HG02973 (cell line): ENCODE results near the gene SND1.

ENCODE experiments used
- ATAC-seq: cut with Tn5 transposase; IDR thresholded peaks from one replicate; pipeline ENCODE4 v1.9.1; 2021; ENCODE audit warnings: moderate library complexity; ENCODE audit not compliant: unreplicated experiment

SND1 gene

DNA sequence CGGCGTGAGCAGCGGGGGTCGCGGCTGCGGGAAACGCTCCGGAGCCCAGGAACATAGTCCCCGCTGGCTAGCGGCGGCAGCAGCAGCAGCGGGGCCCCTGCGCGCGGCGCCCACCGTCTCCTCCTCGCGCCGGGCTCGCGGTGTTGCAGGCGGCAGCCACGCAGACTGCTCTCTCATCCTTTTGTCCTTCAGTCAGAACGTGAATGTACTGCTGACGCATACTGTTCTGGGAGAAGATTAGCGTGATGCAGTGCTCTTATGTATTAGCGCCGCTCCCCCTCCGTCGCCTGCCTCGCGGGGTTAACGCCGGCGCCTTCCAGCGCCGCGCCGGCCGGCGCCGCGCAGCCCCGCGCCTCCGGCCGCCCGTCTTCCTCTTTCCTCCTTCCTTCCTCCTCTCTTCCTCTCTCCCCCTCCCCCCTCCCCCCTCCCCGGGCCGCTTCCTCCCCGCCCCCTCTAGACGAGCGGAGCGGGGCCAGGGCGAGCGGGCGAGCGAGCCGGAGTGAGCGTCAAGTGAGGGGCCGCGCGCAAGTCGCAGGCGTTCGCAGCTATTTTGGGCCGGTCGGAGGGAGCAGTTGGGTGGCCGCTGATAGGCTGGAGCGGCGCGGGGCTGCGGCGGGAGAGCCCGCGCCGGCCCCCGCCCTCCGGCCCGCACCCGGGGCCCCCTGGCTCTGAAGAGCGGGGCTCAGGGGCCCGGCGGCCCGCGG is 380.1 kb downstream of the SND1 start:
- ATAC-seq, result peak; percentile 77

DNA sequence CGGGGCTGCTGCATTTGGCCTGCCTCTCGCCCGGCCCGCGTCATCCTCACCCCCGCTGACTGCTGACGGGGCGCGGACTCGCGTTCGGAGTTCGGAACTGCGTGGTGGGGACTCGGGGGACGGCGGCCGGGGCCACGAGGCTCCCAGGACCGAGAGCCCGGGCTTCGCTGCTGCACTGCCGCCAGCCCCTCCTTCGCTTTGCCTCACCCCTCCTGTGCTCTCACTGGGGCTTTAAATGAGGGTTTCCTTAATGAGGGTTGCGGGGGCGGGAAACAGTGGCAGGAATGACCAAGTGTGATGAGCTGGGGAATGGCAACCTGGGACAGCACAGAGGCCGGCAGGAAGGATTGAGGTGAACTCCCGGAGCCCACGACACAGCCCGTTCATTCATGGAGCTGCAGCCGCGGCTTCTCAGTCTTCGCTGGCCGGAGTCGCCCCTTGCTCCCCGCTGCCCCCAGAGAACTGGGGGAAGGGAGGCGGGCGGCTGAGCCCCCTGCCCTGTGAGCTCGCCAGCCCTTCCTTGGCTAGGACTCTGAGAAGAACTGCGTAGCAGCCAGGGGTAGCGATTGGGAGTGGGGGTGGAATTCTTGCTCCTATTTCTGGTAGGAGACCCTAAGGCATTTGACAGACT is 380.7 kb downstream of the SND1 start:
- ATAC-seq, result peak; percentile 0

DNA sequence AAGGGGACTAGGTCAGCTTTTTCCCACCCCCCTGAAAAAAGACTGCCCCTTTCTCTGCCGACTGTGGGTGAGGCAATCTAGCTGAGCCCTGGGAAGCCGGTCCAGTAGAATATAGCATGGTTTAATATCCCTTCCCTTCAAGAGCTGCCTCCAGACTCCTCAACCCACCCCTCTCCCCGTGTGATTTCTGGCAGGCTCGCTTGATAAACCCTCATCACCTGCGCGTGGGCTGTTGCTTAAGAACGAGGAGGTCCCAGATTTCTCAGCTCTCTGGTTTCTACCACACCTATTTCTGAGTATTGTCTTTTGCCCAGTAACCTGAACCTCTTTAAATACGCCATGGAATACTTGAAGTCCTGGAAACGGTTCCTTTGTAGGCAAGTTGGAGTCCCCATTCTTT is 381.3 kb downstream of the SND1 start:
- no peak for ATAC-seq

DNA sequence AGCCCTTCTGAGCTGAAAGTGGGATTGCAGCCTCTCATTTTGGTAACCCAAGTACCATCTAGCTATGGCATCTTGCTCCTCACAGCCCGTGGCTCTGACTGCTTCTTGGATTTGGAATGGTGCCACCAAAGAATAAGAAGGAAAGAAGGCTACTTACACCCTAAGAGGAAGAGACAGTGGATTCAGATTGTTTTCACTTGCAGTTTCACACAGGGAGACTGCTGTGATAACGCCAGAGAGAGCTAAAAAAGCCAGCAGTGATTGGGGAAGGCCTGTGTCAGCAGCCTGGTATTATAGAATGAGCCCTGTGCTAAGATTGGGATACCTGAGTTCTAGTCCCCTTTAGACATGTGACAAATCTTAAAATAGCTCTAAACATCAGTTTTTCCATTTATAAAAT is 382.8 kb downstream of the SND1 start:
- ATAC-seq, result no peak

DNA sequence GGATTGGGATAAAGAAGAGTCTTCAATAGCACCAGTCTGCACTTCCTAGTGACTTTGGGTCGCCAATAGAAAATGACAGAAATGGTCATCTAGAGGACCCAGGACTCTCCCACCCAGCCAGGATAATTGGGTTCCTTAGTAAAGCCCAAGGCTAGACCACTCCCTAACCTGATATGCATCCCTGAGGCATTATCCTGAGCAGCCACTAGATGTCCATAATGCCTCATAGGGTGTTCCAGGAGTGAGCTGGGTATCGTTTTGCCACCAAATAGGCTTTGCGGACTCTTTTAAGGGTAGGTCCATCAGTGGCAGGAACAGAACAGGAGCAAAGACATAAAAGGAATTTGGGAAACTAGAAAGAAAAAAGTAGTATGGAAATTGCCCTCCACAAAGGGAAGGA is 383.7 kb downstream of the SND1 start:
- ATAC-seq, result no peak

DNA sequence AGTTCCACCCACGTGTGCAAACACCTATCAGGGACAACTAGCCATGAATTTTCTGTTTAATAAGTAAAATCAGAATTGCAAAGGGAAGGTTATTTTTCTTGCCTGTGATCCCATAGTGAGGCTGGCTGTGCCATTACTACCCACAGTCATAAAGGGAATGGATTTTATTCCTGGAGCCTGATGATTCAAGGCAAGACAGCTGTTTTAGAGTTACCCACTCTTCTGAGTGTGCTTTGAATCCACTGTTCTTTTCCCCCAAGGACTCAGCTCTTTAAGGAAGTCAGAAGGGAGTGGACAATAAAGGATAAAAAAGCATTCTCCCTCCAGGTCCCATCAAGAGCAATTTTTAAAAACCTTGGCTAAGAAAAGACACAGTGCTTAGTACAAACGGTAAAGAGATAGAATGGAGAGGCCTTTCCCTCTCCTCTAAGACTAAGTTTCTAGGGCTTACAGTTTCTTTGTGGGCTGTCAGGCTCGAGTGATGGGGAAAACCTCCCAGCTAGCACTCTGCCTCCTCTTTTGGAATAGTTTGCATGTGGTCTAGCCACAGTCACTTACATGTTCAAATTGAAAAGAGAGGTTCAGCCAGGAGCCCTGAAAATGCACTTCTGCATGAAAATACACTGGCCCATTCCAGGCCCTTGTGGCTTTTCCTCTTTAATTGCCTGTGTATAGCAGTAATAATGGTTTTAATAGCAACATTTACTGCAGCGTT is 384.4 kb downstream of the SND1 start:
- ATAC-seq, result no peak

DNA sequence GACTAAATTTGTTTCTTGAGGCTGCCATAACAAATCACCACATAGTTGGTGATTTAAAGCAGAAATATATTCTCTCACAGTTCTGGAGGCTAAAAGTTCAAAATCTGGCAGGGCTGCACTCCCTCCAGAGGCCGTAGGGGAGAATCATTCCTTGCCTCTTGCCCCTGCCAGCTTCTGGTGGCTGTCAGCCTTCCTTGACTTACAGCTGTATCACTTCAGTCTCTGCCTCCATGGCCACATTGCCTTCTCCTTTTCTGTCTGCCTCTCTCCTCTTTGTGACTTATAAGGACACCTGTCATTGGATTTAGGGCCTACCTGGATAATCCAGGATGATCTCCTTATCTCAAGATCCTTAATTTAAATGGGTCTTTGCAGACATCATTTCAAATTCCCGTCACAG is 385.1 kb downstream of the SND1 start:
- no peak for ATAC-seq

DNA sequence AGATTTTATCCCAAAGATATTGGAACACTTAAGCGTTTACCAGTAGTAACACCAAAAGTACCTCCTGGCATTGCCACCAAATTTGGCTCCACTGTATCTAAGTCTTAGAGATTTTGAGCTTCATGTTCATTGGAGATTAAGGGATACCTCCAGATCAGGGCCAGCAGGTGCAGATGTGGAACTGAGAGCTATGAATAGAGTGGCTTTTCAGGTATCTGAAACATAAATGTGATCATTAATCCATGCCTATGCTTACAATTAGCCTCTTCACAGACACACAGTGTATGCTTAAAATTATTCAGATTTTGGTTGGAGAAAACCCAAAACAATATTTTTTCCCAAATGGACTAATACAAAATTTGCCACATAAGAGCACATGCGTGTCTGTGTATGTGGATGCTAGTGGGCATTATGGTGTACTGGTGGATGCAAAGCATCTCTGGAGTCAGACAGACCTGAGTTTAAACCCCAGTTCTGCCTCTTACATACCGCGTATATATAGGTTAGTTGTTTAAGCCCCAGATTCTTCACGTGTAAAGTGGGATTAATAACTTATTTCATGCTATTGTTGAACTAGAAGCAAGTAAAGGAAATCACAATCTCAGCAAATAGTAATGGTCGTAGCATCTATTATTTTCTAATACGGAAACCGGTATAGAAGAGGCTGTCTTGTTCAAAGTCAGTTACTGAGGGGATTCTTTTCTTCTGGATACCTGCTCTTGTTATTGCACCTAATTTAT is 386.1 kb downstream of the SND1 start:
- ATAC-seq, result peak; percentile 24

DNA sequence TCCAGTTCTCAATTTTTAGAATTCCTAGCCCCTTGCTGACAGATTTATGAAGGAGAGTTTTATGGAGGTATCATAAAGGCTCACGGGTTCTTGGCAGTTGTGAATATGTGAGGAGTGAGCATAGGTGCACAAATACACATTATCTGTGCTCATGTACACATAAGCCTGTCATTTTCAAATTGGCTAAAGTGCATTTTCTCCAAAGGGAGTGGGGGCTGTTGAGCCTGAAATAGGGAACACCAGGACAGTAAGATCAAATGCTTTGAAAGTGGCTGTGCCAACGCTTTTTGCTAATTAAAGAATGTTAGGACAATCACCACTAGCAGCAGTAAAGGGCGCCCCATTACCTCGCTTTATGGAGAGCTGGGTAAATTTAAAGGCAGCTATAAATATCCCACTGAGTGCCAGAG is 387.6 kb downstream of the SND1 start:
- ATAC-seq, result no peak

DNA sequence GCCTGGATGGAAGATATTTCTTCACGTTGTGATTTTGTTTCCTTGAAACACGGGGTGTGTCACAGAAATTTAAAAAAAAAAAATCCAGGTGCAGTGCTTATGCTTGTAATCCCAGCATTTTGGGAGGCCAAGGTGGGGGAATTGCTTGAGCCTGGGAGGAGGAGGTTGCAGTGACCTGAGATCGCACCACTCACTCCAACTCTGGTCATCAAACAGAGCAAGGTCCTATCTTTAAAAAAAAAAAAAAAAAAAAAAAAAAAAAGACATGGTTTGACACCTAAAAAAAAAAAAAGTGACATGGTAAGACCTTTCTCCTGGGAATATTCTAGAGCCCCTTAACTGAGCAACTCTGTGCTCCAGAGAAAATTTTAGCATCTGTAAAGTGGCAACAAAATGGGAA is 388.2 kb downstream of the SND1 start:
- no peak for ATAC-seq

DNA sequence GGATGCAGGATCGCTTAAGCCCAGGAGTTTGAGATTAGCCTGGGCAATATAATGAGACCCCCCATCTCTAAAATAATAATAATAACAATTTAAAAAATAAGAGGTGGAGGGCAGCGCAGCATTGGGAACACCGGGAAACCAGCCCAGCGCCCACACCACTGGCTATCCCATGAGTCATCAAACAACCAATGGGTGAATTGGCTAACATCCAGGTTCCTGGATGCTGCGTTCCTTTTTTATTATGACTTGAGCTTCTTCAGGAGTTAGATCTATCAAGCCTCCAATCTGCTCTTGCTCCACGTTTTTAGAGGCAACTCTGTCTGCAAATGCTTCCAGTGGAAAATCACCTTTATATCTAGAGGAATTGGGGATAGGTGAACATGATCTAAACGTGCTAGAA is 389.2 kb downstream of the SND1 start:
- no peak for ATAC-seq

DNA sequence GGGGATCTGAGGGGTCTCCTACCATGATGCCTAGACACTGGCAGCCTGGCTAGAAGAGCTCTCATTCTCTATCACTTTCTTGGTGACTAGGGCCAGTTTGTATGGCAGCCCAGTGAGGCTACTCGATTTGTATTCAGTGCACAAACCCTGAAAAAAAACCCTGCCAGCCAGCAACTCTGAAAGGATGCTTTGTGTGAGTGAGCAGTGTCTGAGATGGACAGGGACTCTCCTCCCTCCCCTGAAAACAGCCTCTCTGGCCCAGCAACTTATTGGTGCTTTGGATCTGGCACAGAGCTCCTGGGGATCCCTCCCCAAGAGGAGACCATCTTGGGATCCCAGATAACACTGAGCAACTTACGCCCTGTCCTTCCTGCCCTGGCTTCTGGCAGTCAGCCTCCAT is 390.0 kb downstream of the SND1 start:
- no peak for ATAC-seq

DNA sequence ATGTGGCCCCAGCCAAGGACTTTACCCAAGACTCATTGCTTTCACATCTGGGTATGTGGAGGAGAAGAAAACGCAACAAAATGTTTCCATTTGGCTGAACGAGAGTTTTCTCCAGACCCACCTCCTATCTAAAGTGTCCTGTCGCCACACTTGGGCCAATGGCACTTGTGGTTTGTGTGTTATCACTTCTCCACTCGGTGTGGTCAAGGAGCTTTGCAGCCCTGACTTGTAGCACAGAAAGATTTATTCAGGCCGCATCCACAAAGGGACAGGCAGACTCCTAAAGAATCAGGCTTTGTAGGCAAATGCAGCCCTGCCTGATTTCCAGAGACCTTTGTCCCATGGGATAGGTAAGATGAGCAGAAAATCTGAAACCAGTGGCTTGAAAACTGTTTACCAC is 392.1 kb downstream of the SND1 start:
- no peak for ATAC-seq

DNA sequence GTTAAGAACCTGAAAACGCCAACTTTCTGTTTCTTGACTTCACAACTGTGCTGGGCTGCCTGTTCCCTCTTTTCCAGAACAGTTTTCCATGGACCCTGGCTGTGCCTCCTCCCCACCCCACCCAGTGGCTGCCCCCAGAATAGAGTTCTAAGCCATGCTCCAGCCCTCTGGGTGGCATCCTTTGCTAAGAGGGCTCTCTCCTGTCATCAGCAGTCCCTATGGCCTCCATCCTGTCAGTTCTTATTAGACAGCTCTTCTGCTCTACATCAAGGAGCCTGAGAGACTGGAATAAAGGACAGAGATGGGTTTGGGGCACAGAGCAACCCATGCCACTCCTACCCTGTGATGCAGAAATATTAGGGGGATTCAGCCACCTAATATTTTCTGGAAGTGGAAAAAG is 393.2 kb downstream of the SND1 start:
- no peak for ATAC-seq

DNA sequence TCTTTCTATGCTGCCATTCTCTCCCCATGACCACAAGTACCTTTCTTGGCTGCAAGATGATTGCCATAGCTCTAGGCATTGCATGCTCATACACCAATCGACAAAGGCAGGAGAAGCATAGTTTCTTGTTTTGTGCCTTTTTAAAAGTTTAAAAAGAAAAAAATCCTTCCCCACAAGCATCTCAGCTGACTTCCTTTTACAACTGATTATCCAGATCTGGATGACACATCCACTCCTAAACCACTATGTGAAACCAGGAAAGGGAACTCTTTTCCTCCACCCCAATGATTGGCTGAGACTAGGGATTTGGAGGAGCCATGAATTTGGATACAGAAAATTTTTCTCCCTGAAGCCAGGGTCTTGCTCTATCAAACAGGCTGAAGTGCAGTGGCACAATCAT is 393.8 kb downstream of the SND1 start:
- ATAC-seq, result no peak

DNA sequence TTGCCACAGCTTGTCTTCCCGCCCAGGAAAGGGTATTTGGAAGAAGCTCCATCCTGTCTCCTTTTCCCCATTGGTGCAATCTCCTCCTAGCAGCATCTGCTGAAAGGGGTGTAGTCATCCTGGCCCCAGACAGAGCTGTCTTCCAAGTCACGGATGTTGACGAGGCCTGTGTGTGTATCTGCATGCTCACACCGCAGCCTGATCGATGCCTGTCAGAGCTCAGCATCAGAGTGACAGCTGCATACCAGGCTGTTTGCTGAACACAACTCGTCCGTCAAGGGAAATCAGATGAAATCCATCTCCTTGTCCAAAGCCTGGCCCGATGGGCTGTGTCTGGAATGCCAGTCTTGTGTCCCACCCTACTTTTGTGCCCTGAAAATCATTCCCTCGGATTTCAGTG is 400.4 kb downstream of the SND1 start:
- ATAC-seq, result no peak

DNA sequence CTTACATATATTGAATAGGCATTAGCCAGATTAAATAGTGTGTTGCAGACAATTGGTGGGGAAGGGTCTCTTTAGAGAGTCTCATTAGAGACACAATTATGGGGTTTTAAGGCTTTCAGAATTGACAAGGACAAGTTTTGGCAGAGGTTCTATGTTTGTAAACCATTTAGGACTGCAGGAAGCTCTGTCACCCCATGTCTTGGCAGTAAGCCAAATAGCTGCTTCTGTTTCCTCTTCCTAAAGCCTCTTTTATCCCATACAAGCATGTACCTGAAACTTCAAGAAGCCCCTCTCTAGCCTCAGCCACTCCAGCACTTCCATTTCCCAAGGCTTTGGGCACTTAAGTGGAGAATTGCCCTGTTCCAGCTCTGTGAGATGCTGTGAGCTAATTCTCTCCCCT is 401.0 kb downstream of the SND1 start:
- no peak for ATAC-seq

DNA sequence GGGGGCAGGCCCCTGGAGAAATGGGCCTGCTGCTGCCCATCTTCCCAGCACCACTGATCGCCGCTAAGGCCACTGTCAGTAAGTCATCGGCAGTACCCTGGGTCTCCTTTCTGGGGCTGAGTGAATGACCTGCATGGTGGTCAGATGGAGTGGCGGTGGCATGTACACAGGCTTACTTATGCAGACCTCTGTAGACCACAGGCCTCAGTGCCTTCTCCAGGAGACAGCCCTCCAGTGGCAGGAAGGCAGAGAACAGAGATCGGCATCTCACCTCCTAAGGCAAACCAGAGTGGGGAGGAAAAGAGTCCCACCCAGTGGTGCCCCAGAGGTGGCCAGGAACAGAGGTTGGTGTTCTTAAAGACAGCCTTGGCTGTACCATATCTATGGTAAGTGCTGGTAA is 402.0 kb downstream of the SND1 start:
- no peak for ATAC-seq

DNA sequence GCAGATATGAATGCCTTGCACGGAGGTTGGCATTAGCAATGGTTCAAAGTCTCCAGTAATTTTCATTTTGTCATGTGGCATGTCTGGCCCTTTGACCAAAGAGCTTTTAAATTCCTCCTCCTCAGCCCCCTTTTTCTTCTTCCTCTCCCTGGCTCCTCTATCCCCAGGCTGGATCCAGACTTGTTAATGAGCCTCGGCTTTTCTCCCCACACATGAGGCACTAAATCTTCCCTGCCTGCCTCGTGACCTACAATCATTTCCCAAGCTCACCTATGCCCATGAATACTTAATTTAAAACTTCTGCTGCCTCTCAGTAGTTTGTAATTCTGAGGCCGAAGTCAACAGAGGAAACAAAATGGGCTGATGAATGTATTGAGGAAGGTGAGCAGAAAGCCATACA is 402.5 kb downstream of the SND1 start:
- ATAC-seq, result no peak

DNA sequence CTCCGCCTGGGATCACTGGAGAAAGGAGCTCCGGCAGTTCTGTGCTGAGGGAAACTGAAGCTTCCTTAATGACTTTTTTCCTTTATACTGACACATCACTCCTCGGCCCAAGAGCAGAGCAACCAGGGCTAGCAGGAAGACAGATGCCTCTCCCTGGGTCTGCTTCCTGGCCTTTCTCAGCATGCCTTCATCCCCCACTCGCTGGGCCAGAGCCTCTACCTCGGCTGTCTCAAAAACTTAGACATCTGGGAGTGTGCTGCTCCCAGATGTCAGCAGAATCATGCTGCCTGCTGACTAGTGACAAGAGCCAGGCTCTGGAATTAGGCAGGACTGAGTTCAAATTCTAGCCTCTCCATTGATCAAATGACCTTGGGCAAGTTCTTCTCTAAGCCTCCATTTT is 403.6 kb downstream of the SND1 start:
- ATAC-seq, result no peak

DNA sequence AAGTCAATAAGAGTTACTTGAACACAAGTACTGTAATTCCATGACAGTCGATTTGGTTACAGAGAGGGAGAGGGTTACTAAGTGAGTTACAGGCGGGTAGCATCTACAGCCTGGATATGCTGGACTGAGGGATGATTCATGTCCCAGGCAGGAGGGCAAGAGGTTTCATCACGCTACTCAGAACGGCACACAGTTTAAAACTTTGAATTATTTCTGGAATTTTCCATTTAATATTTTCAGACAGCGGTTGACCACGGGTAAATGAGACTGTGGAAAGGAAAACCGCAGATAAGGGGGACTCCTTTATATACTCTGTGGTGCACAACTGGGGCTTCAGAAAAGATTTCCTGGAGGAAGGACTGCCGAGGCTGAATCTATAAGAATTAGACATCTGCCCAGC is 404.9 kb downstream of the SND1 start:
- ATAC-seq, result no peak

DNA sequence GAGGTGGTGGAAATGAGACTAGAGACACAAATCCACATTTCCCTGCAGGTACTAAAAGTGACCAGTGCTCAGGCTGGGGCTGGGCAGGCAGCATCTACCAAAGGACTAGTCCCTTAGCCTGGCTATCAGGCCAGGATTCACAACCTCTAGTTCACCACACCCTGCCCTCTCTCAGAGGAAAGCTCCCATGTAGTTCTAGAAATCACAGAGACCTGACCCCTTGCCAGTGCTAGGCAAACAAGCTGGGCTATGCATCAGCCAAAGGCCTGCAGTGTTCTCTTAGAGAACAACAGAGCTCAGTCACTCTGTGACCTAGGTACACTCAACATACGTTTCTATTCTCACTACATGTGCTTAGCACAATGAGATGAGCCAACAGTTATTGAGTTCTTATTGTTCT is 405.9 kb downstream of the SND1 start:
- ATAC-seq, result no peak
